Activated CD8-positive, alpha-beta memory T cell treated with anti-CD3 and anti-CD28 coated beads, Interleukin-2, amount 10 ng/mL, durations not matched to agents 7 days and 5 days (primary cell): ENCODE measurements around the gene PGLYRP3. TPM values are rescaled to one million over a fixed set of nuclear protein-coding genes. Genes with fewer than 3 reads are reported as not detected.

ENCODE experiments used
- ATAC-seq: fragments of 150-1000 bp; cut with Tn5 transposase; one replicate; pipeline ENCODE4 v1.10.0; 2021; ENCODE audit warnings: moderate library complexity
- CTCF ChIA-PET: fragments of 350-600 bp; sonication (Branson Sonifier 250); formaldehyde crosslinking; loops from one replicate; lab custom pipeline; 2021; ENCODE audit warnings: antibody characterized with exemption; lab: Charles Lee
- DNase-seq: peaks from one replicate; pipeline ENCODE4 v3.0.0-alpha.2; 2020
- H3K27ac Mint-ChIP-seq: one replicate; pipeline ENCODE4 v1.8.0; 2021; ENCODE audit warnings: mild to moderate bottlenecking, mixed read lengths
- H3K27me3 Mint-ChIP-seq: one replicate; pipeline ENCODE4 v1.8.0; 2021; ENCODE audit warnings: mixed read lengths
- H3K36me3 Mint-ChIP-seq: one replicate; pipeline ENCODE4 v1.8.0; 2021; ENCODE audit warnings: mild to moderate bottlenecking, mixed read lengths
- H3K4me1 Mint-ChIP-seq: one replicate; pipeline ENCODE4 v1.8.0; 2021; ENCODE audit warnings: mixed read lengths
- H3K4me3 Mint-ChIP-seq: one replicate; pipeline ENCODE4 v1.8.0; 2021; ENCODE audit warnings: mild to moderate bottlenecking, moderate library complexity, mixed read lengths
- H3K9me3 Mint-ChIP-seq: one replicate; pipeline ENCODE4 v1.8.0; 2022; ENCODE audit warnings: low read depth, mixed read lengths
- total RNA-seq, 2 experiments: library from RNA; stranded (reverse); gene quantifications; one replicate each; pipeline ENCODE4 v1.2.3, GENCODE V29; 2021

Gene PGLYRP3, protein sequence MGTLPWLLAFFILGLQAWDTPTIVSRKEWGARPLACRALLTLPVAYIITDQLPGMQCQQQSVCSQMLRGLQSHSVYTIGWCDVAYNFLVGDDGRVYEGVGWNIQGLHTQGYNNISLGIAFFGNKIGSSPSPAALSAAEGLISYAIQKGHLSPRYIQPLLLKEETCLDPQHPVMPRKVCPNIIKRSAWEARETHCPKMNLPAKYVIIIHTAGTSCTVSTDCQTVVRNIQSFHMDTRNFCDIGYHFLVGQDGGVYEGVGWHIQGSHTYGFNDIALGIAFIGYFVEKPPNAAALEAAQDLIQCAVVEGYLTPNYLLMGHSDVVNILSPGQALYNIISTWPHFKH
- total RNA-seq, result not detected

DNA sequence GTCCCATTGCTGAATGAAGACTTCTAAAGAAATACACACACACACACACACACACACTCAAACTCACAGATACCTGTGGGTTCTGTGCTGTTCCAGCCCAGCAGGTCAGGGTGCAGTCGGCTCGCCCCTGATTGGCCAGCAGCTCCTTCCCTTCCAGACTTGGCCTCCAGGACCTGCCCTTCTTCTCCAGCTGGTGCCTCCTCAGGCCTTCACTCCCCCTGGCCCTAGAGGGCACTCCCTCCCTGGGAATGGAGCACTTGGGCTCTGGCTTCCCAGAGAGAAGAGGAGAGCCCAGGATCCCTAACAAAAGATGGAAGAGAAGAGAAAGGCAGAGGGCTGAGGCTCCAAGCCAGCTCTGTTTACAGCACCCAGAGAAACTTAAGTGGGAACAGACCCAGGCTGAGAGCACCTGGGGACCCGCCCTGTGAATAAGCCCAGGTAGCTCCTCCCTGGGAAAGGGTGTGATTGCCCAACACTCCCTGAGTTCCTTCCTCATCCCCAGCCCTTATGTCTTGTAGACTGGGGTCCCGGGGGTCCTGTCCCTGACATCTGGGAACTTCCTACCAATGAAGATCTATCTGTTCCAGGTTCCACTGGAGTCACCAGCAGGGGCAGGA lies at the start of gene PGLYRP3:
TSS of gene PGLYRP3 (minus strand) at position 383 of the 617 bp plus-strand sequence. CDS start 2,287 bp downstream, outside the sequence.
- ATAC-seq (no peak), DNase-seq (no peak)
- Mint-ChIP-seq H3K27ac (no peak within 1 kb of the TSS), H3K4me1 (no peaks in the 10 kb centered on the region), H3K9me3 (no peaks in the 10 kb centered on the region), H3K4me3 (no peak within 1 kb of the TSS), H3K27me3 (peaks cover 25% of the 10 kb centered on the region), H3K36me3 (no peaks in the 10 kb centered on the region)
- CTCF ChIA-PET, result no interaction called here

DNA sequence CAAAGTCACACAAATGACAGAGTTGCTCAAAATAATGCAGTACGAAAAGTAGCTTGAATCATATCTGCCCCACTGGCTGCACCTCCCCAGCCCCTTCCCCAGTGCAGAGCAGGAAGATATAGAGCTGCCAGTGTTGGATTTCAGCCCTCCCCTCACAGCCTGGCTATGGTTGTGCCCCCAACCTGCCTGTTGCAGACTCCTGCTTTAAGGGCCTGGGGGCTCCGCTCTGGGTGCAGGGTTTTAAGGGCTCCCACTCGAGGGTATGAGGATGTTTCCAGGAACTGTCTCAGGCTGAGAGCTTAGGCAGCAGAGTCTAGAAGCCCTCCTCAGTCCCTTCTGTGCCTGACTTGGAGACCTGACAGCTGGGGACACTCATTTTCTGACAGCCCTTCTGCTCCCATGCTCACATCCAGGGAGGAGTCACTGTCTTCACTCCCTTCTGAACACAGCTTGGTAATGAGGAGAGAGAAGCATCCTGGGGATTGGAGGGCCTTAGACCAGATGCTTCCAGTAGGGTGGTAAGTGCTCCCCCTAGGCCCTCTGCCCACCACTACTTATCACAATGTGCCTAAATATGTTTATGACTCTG lies 49.5 kb upstream of the PGLYRP3 start:
- ATAC-seq, result no peak
- CTCF ChIA-PET, result interaction anchor here (1.0 kb wide), 1 partner anchor 10 kb away, joined by 4 read pairs; no protein-coding TSS in a partner anchor
- peaks cover 5% of the 10 kb centered on the region for H3K4me1 Mint-ChIP-seq

DNA sequence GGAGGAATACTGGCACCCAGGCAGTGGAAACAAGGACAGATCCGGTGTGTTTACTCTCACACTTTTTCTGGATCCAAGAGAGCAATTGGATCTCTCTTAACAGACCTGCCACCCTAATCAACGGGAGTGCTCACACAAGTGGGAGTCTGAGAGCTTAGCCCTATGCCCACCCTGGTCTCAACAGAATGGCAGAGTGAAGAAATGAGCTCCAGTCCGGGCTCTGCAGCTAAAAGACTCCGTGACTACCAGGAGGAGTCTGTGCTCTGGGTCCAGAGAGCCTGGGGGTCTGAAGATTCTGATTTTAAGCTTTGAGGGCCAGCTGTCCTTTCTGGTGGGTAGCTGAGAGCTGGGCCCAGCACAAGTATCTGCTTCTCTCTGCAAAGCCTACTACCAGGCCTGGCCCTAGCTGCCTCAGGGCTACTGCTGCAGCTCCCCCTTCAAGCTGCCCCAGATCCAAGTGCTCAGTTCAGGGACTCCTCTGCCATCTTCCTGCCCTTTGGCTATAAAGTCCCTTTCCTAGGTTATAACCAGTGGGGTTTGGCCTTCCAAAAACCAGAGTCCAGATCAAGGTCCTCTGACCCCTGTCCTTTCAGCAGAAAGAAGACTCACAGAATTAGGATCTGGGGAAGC lies 48.8 kb upstream of the PGLYRP3 start:
- no peak for DNase-seq
- Mint-ChIP-seq H3K27ac (no peak overlapping the region), H3K36me3 (no peaks in the 10 kb centered on the region), H3K9me3 (no peaks in the 10 kb centered on the region), H3K27me3 (peaks cover 14% of the 10 kb centered on the region), H3K4me3 (no peak overlapping the region), H3K4me1 (peaks cover 7% of the 10 kb centered on the region)
- CTCF ChIA-PET, result interaction anchor here (1.0 kb wide), 1 partner anchor 9 kb away, joined by 4 read pairs; no protein-coding TSS in a partner anchor
- no peak for ATAC-seq

More for the DNA sequence above, 49.5 kb upstream of the PGLYRP3 start:
- no peak overlapping the region for H3K4me3 Mint-ChIP-seq
- H3K27me3 Mint-ChIP-seq, result peaks cover 14% of the 10 kb centered on the region
- no peak for DNase-seq
- no peak overlapping the region for H3K27ac Mint-ChIP-seq
- H3K36me3 Mint-ChIP-seq, result no peaks in the 10 kb centered on the region
- H3K9me3 Mint-ChIP-seq, result no peaks in the 10 kb centered on the region

DNA sequence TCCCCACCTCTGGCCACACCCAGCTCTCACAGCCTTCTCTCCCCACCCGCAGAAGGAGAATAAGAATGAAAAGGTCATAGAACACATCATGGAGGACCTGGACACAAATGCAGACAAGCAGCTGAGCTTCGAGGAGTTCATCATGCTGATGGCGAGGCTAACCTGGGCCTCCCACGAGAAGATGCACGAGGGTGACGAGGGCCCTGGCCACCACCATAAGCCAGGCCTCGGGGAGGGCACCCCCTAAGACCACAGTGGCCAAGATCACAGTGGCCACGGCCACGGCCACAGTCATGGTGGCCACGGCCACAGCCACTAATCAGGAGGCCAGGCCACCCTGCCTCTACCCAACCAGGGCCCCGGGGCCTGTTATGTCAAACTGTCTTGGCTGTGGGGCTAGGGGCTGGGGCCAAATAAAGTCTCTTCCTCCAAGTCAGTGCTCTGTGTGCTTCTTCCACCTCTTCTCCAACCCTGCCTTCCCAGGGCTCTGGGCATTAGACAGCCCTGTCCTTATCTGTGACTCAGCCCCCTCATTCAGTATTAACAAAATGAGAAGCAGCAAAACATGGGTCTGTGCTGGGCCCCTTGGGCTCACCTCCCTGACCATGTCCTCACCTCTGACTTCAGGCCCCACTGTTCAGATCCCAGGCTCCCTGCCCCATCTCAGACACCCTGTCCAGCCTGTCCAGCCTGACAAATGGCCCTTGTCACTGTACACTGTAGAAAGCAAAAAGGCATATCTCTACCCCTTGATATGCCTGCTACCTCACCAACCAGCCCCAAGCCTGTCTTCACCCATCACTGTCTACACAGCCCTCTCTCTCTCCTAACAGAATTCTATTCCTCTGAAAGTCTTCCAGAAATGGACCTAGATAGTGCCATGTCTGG lies 48.1 kb upstream of the PGLYRP3 start:
- CTCF ChIA-PET, result no interaction called here
- Mint-ChIP-seq H3K36me3 (no peaks in the 10 kb centered on the region), H3K4me1 (peaks cover 7% of the 10 kb centered on the region)

DNA sequence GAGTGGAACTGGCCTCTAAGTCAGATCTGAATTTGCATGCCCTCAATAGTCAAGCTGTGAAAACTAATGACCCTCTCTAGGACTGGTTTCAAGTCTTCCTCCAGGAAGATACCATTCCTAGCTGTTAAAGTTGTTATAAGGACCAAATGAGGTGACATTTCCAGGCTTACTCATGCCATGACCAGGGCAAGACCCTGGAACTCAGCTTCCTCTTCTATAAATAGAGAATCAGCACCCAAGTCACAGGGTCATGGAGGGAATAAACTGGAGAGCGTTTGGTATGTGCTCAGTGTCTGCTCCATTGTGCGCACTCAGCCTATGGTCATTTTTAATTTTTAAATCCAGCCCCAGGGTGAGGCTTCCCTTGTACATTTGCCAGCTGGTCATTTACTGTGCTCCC lies 47.4 kb upstream of the PGLYRP3 start:
- CTCF ChIA-PET, result no interaction called here
- Mint-ChIP-seq H3K27ac (no peak overlapping the region), H3K9me3 (no peaks in the 10 kb centered on the region), H3K4me3 (no peak overlapping the region), H3K27me3 (peaks cover 13% of the 10 kb centered on the region), H3K4me1 (peaks cover 7% of the 10 kb centered on the region), H3K36me3 (no peaks in the 10 kb centered on the region)
- no peak for ATAC-seq
- DNase-seq, result no peak

More for the DNA sequence above, 48.1 kb upstream of the PGLYRP3 start:
- ATAC-seq (no peak), DNase-seq (peak; percentile 16)
- H3K27ac Mint-ChIP-seq, result no peak overlapping the region
- peaks cover 13% of the 10 kb centered on the region for H3K27me3 Mint-ChIP-seq
- H3K9me3 Mint-ChIP-seq, result no peaks in the 10 kb centered on the region
- no peak overlapping the region for H3K4me3 Mint-ChIP-seq

DNA sequence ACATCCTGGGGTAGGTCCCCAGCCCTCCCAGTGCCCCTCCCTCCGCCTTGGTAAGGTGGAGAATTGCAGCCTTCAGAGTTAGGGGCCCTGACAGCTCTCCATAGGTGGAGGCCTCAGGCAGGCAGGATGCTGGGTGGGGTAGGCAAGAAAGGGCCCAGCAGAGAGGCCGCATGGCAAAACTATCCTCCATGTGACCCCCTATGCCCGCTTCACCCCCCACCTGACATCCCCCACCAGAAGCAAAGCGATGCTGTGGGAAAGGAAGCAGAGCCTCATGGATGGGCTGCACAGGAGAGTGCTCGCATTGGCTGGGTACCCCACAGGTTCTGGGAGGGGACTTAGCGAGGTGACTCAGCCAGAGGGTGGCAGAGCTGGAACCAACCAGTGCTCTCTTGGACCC lies 46.5 kb upstream of the PGLYRP3 start:
- no peaks in the 10 kb centered on the region for H3K9me3 Mint-ChIP-seq
- CTCF ChIA-PET, result no interaction called here
- ATAC-seq (no peak), DNase-seq (no peak)
- H3K27me3 Mint-ChIP-seq, result peaks cover 11% of the 10 kb centered on the region
- H3K4me1 Mint-ChIP-seq, result peaks cover 7% of the 10 kb centered on the region
- no peaks in the 10 kb centered on the region for H3K36me3 Mint-ChIP-seq
- H3K27ac Mint-ChIP-seq, result no peak overlapping the region
- no peak overlapping the region for H3K4me3 Mint-ChIP-seq

DNA sequence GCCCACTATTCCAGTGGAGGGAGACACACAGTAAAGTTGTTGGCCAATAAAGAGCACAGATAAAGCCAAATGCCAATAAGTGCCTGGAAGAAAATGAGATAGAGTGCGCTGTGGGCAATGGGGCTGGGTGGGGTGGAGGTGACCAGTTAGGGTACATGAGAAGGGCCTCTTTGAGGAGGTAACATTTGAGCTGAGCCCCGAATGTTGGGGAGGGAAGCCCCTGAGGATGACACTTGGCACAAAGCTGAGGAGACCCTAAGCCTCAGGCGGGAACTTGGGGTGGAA lies 45.9 kb upstream of the PGLYRP3 start:
- Mint-ChIP-seq H3K9me3 (no peaks in the 10 kb centered on the region), H3K27me3 (peaks cover 11% of the 10 kb centered on the region), H3K4me3 (no peak overlapping the region), H3K27ac (no peak overlapping the region), H3K36me3 (no peaks in the 10 kb centered on the region), H3K4me1 (peaks cover 7% of the 10 kb centered on the region)
- ATAC-seq (no peak), DNase-seq (no peak)
- CTCF ChIA-PET, result interaction anchor here (2.3 kb wide), 1 partner anchor 136 kb away, joined by 11 read pairs; no protein-coding TSS in a partner anchor

DNA sequence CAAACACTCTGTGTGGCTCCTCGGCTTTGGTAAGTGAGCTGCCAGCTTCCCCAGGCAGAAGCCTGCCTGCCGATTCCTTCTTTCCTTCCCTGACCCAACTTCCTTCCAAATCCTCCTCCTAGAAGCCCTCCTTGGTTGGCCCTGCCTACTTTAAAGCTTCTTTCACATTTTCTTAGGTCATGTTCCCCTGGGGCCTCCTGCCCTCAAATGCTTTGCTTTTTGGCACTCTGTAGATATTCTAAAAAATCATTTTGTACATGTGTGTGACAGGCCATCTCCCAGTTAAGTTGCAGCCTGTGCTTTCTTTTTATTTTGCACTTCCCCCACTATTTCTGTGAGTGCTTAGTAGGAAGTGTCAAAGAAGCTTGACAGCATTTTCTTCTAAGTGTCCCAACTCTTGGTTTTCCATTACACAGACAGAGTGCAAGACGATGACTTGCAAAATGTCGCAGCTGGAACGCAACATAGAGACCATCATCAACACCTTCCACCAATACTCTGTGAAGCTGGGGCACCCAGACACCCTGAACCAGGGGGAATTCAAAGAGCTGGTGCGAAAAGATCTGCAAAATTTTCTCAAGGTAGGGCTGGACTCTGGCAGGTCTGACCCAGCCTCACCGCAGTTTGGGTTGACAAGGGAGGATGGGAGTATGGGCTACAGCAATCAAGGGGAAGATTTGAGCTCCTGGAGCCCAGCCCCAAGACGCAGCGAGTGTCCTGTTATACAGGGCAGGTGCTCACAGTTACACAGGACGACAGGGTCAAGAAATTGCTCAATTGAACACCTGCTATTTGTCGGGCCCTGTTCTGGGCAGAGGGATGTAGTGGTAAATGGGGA lies 45.3 kb upstream of the PGLYRP3 start, which contains the start of gene S100A9:
TSS of gene S100A9 (plus strand) at position 2 of the 838 bp plus-strand sequence. CDS start at position 432, 430 bp downstream.
- no peak for DNase-seq
- ATAC-seq, result no peak
- Mint-ChIP-seq H3K36me3 (no peaks in the 10 kb centered on the region), H3K4me1 (peaks cover 7% of the 10 kb centered on the region), H3K27ac (no peak within 1 kb of the TSS), H3K27me3 (peaks cover 6% of the 10 kb centered on the region), H3K9me3 (no peaks in the 10 kb centered on the region), H3K4me3 (no peak within 1 kb of the TSS)
- CTCF ChIA-PET, result interaction anchor here (0.6 to 2.3 kb wide), 2 partner anchors 136 to 508 kb away, joined by 3 to 11 read pairs; no protein-coding TSS in a partner anchor

DNA sequence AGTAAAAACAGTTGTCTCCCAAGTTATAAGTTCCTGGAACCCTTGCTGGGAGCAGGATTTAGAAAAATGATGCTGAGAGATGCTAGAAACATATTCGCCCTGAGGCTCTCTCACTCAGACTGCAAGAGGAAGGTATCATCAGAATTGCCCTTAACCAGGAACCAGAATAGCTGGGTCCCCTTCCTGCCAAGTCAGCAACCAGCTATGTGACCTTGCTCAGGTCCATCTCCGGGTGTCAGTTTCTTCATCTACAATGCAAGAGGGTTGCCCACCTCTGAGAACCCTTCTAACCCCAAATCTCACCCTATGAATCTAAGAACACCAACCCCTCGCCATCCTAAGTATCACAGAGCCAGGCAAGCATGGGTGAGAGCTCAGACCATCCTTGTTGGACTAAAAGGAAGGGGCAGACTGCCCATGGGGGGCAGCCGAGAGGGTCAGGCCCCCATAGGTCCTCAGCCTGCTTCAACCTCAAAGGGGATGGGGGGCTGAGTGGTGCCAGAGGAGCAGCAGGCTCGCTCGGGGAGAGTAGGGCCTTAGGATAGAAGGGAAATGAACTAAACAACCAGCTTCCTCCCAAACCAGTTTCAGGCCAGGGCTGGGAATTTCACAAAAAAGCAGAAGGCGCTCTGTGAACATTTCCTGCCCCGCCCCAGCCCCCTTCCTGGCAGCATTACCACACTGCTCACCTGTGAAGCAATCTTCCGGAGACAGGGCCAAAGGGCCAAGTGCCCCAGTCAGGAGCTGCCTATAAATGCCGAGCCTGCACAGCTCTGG lies 44.5 kb upstream of the PGLYRP3 start:
- H3K4me1 Mint-ChIP-seq, result peaks cover 7% of the 10 kb centered on the region
- CTCF ChIA-PET, result interaction anchor here (0.6 to 2.3 kb wide), 2 partner anchors 137 to 507 kb away, joined by 3 to 11 read pairs; no protein-coding TSS in a partner anchor
- no peak for ATAC-seq
- no peaks in the 10 kb centered on the region for H3K36me3 Mint-ChIP-seq
- H3K27ac Mint-ChIP-seq, result no peak overlapping the region
- H3K4me3 Mint-ChIP-seq, result no peak overlapping the region
- no peaks in the 10 kb centered on the region for H3K9me3 Mint-ChIP-seq
- H3K27me3 Mint-ChIP-seq, result peaks cover 2% of the 10 kb centered on the region
- no peak for DNase-seq

DNA sequence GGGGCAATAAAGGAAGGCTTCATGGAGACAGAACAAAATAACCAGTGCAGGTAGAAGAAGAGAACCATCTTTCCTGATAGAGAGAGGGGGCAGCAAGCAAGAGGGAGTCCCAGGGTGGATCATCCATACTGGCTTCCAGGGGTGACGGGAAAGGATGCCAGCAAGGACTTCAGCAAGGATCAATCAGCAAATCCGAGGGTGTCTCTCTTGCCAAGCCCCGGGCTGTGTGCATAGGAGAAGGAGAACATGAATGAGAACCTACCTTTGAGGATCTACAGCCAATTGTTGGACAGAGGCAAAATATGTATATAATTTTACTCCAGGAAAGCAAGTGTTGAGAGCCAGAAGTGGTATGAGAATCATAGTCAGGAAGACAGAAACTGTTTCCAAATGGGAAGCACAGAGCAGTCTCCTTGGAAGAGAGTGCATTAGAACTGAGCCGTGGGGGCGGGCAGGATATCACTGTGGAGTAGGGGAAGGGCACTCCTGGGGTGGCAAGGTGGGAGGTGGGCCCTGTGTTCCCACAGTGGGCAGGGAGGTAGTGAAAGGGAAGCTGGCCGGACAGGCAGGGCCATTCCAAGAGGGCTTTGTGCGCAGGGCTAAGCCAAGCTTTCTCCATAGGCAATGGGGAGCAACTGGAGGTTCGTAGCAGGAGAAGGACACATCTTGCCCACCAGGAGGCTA lies 43.8 kb upstream of the PGLYRP3 start:
- DNase-seq, result no peak
- peaks cover 7% of the 10 kb centered on the region for H3K4me1 Mint-ChIP-seq
- no peak for ATAC-seq
- H3K27me3 Mint-ChIP-seq, result peaks cover 4% of the 10 kb centered on the region
- H3K36me3 Mint-ChIP-seq, result no peaks in the 10 kb centered on the region
- CTCF ChIA-PET, result interaction anchor here (1.4 to 6.4 kb wide), 4 partner anchors 10 to 140 kb away, joined by 3 to 126 read pairs (median 12); no protein-coding TSS in a partner anchor
- H3K9me3 Mint-ChIP-seq, result no peaks in the 10 kb centered on the region
- H3K27ac Mint-ChIP-seq, result no peak overlapping the region
- H3K4me3 Mint-ChIP-seq, result no peak overlapping the region
